Activated CD8-positive, alpha-beta T cell treated with anti-CD3 and anti-CD28 coated beads for 36 hours (primary cell): ENCODE data around the gene PSME1. TPM values are rescaled to one million over a fixed set of nuclear protein-coding genes. Genes with fewer than 3 reads are reported as not detected.

Experiments
- ATAC-seq: fragments of 200-7000 bp; cut with Tn5 transposase; one replicate; pipeline ENCODE4 v1.10.0; 2021; ENCODE audit warnings: mild to moderate bottlenecking, moderate library complexity
- CTCF ChIA-PET: fragments of 350-600 bp; sonication (Branson Sonifier 250); formaldehyde crosslinking; loops from one replicate; lab custom pipeline; 2021; ENCODE audit warnings: antibody characterized with exemption; lab: Charles Lee
- POLR2A ChIA-PET: fragments of 350-600 bp; sonication (Branson Sonifier 250); formaldehyde crosslinking; loops from one replicate; lab custom pipeline; 2021; ENCODE audit warnings: antibody characterized with exemption; lab: Charles Lee
- DNase-seq: peaks from one replicate; pipeline ENCODE4 v3.0.0-alpha.2; 2020
- H3K27ac Mint-ChIP-seq: one replicate; pipeline ENCODE4 v1.8.0; 2021; ENCODE audit warnings: mild to moderate bottlenecking, mixed read lengths
- H3K27me3 Mint-ChIP-seq: one replicate; pipeline ENCODE4 v1.8.0; 2021; ENCODE audit warnings: mixed read lengths
- H3K36me3 Mint-ChIP-seq: one replicate; pipeline ENCODE4 v1.8.0; 2021; ENCODE audit warnings: low read depth, mixed read lengths
- H3K4me1 Mint-ChIP-seq: one replicate; pipeline ENCODE4 v1.8.0; 2021; ENCODE audit warnings: low read depth, mixed read lengths
- H3K4me3 Mint-ChIP-seq: one replicate; pipeline ENCODE4 v1.8.0; 2021; ENCODE audit warnings: mild to moderate bottlenecking, moderate library complexity, mixed read lengths
- H3K9me3 Mint-ChIP-seq: one replicate; pipeline ENCODE4 v1.8.0; 2021; ENCODE audit warnings: mixed read lengths
- intact Hi-C: fragments of 100-400 bp; cut with micrococcal nuclease; formaldehyde crosslinking; loops from one replicate; pipeline ENCODE4 v1.10.0; 2022
- total RNA-seq, 2 experiments: library from RNA; stranded (reverse); gene quantifications; one replicate each; pipeline ENCODE4 v1.2.3, GENCODE V29; 2021
- TF ChIP-seq, protein P1 (sequence below): fragments of 200-600 bp; IDR thresholded peaks from one replicate; pipeline ENCODE4 v1.8.0; 2022; ENCODE audit warnings: antibody characterized with exemption, mild to moderate bottlenecking

The PSME1 gene
- total RNA-seq, 2 experiments from 2014 or later = 451 to 460 TPM

DNA sequence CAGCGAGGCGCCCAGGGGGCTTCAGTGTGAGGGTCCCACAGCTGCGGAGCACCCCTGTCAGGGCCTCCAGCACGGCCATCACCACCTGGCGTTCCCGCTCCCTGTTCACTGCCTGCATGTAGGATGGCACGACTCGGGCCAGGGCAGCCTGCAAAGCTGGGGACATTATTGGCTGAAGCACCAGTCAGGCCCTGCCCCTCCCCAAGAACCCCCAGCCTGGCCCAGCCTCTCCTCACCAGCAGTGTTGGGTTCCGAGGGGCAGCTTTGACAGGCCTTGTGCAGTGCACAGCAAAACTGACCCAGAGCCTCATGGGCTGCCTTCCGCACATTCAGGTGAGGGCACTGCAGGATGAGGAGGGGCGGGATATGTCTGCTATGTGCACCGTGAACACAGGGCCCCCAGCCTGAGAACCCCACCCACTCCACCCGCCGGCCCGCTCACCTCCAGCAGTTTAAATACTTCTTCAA is 47.1 kb downstream of the PSME1 start:
- no peak overlapping the region for H3K4me3 Mint-ChIP-seq
- DNase-seq (no peak), ATAC-seq (no peak)
- ChIA-PET CTCF (no interaction called here), POLR2A (interaction anchor here (1.1 to 13.4 kb wide), 4 partner anchors 12 to 50 kb away, joined by 3 to 163 read pairs (median 48); partner anchors contain the start of genes IRF9, REC8 and TM9SF1)
- intact Hi-C loops = no loop called here
- no peaks in the 10 kb centered on the region for H3K9me3 Mint-ChIP-seq
- H3K4me1 Mint-ChIP-seq = peaks cover 19% of the 10 kb centered on the region
- H3K27me3 Mint-ChIP-seq = no peaks in the 10 kb centered on the region
- TF ChIP-seq, protein P1, sequence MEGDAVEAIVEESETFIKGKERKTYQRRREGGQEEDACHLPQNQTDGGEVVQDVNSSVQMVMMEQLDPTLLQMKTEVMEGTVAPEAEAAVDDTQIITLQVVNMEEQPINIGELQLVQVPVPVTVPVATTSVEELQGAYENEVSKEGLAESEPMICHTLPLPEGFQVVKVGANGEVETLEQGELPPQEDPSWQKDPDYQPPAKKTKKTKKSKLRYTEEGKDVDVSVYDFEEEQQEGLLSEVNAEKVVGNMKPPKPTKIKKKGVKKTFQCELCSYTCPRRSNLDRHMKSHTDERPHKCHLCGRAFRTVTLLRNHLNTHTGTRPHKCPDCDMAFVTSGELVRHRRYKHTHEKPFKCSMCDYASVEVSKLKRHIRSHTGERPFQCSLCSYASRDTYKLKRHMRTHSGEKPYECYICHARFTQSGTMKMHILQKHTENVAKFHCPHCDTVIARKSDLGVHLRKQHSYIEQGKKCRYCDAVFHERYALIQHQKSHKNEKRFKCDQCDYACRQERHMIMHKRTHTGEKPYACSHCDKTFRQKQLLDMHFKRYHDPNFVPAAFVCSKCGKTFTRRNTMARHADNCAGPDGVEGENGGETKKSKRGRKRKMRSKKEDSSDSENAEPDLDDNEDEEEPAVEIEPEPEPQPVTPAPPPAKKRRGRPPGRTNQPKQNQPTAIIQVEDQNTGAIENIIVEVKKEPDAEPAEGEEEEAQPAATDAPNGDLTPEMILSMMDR = no peak
- peaks cover 32% of the 10 kb centered on the region for H3K36me3 Mint-ChIP-seq
- H3K27ac Mint-ChIP-seq = no peak overlapping the region

DNA sequence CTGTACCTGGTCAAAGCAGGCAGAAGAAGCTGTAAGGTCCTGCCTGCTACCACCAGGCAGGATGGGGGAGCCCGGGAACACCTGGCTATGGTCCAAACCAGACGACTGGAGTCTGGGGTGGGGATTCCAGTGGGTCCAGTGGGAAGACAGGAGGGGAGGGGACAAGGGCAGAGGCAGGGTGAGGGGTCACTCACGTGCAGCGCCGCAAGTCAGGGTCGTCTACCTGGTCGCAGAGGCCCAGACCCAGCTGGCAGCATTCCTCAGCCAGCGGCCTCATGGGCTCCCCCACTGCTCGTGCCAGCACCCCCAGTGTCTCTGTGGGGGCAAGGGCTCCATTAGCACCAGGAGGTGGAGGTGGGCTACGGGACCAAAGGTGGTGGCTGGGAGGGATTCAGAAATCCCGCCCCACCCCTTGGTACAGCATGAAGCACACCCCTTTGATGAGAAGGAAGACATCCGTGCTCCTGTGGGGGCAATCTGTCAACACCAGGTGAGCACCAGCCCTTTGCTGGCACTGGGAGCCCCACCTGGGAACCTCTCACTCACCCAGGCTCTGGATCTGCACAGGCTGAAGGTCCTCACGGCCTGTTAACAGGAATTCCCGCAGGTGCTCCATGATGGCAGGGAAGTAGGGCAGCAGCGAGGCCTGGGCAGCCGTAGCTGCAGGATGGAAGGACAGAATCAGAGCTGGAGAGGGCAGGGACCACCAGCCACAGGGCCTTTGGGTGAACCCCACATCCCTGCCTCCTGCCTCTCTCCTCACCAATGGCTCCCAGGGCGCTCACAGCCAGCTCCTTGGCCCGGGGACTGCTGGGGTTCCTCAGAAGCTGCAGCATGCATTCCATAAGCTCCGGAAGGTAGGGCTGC is 48.3 kb downstream of the PSME1 start:
- ATAC-seq = no peak
- TF ChIP-seq, protein P1 = no peak
- intact Hi-C loops = no loop called here
- Mint-ChIP-seq H3K4me3 (no peak overlapping the region), H3K9me3 (no peaks in the 10 kb centered on the region), H3K36me3 (peaks cover 34% of the 10 kb centered on the region), H3K27ac (no peak overlapping the region), H3K4me1 (peaks cover 25% of the 10 kb centered on the region), H3K27me3 (no peaks in the 10 kb centered on the region)
- POLR2A ChIA-PET = interaction anchor here (0.7 to 13.4 kb wide), 6 partner anchors 13 to 105 kb away, joined by 3 to 163 read pairs (median 6); partner anchors contain the start of genes CHMP4A, IRF9, REC8 and RNF31
- no peak for DNase-seq
- CTCF ChIA-PET = interaction anchor here (1.0 to 1.2 kb wide), 3 partner anchors 11 to 23 kb away, joined by 3 read pairs; partner anchors contain the start of gene IRF9

DNA sequence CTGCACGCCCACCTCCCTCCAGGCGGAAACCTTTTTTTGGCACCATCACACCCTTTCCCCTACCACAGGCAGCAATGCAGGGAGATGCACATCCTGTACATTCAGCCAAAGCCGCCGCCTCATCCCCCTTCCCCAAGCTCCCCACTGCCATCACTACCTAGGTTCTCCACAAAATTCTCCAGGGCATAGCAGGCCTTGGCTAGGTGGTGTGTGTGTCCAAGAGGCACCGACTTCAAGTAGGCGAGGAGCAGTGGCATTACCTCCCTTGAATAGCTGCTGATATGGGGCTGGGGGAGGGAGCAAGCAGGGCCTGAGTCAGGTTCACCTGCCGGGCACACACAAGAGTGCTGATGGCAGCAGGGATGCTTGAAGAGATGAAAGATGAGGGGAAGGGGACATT is 49.0 kb downstream of the PSME1 start:
- Mint-ChIP-seq H3K4me3 (no peak overlapping the region), H3K27me3 (no peaks in the 10 kb centered on the region), H3K27ac (no peak overlapping the region), H3K4me1 (peaks cover 28% of the 10 kb centered on the region), H3K9me3 (no peaks in the 10 kb centered on the region), H3K36me3 (peaks cover 31% of the 10 kb centered on the region)
- DNase-seq (no peak), ATAC-seq (no peak)
- ChIA-PET CTCF (interaction anchor here (1.0 to 1.3 kb wide), 3 partner anchors 10 to 76 kb away, joined by 3 to 4 read pairs (median 3); partner anchors contain the start of genes IRF9 and TM9SF1), POLR2A (interaction anchor here (1.1 to 13.4 kb wide), 5 partner anchors 8 to 24 kb away, joined by 3 to 163 read pairs (median 12); partner anchors contain the start of genes IRF9, REC8 and TM9SF1)
- intact Hi-C loops = no loop called here
- TF ChIP-seq, protein P1 = no peak

DNA sequence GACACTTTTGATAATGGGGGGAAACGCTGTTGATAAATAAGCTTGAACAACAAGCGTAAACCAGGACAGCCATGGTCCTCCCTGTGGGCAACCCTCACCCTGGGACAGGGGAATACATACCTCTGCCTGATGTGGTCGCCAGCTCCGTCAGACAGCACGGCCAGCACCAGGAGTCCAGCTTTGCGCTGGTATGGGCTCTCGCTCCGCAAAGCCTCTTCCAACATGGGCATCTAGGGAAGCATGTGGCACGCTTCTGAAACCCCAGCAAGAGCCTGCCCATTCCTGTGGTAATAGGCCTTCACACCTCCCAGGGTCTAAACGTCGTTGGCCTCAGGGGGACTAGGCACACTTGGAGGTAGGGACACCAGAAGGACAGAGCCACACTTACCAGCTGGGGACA is 49.7 kb downstream of the PSME1 start:
- Mint-ChIP-seq H3K4me1 (peaks cover 30% of the 10 kb centered on the region), H3K27ac (no peak overlapping the region), H3K36me3 (peaks cover 30% of the 10 kb centered on the region), H3K9me3 (no peaks in the 10 kb centered on the region), H3K4me3 (no peak overlapping the region), H3K27me3 (no peaks in the 10 kb centered on the region)
- POLR2A ChIA-PET = interaction anchor here (1.1 to 13.4 kb wide), 6 partner anchors 9 to 36 kb away, joined by 3 to 163 read pairs (median 10); partner anchors contain the start of genes IRF9, REC8 and TM9SF1
- TF ChIP-seq, protein P1 = no peak
- intact Hi-C loops = no loop called here
- no peak for DNase-seq
- CTCF ChIA-PET = interaction anchor here (1.0 to 1.3 kb wide), 3 partner anchors 9 to 77 kb away, joined by 3 to 4 read pairs (median 3); partner anchors contain the start of genes IRF9 and TM9SF1
- no peak for ATAC-seq
